Neutrophil (primary cell): ENCODE measurements around the gene TREML1.

Experiments
- H3K27ac ChIP-seq: fragments of 200-600 bp; sonication (generic); 2 replicates; pipeline ENCODE4 v1.5.1; 2016; ENCODE audit warnings: mild to moderate bottlenecking, moderate library complexity
- H3K27me3 ChIP-seq: fragments of 200-600 bp; sonication (generic); 2 replicates; pipeline ENCODE4 v1.6.0; 2016; ENCODE audit warnings: mild to moderate bottlenecking
- H3K36me3 ChIP-seq: fragments of 200-600 bp; sonication (generic); 2 replicates; pipeline ENCODE4 v1.5.1; 2017
- H3K4me1 ChIP-seq, 2 experiments: fragments of 200-600 bp in 1 of 2; sonication (generic) in 1 of 2; 1 replicate in 1 of 2; 2 replicates in 1 of 2; pipeline versions ENCODE4 v1.5.1 to v1.6.1; 2013 to 2016; ENCODE audit warnings: low read depth in 1 of 2, low read length in 1 of 2, mild to moderate bottlenecking in 1 of 2, moderate library complexity in 1 of 2; ENCODE audit not compliant: control insufficient read depth in 1 of 2, insufficient read depth in 1 of 2
- H3K4me3 ChIP-seq, 2 experiments: fragments of 200-600 bp in 1 of 2; sonication (generic) in 1 of 2; 1 replicate in 1 of 2; 2 replicates in 1 of 2; pipeline ENCODE4 v1.5.1; 2013 to 2016; ENCODE audit warnings: low read depth in 1 of 2, low read length in 1 of 2, mild to moderate bottlenecking in 1 of 2, moderate library complexity in 1 of 2
- H3K9me3 ChIP-seq: fragments of 200-600 bp; sonication (generic); 2 replicates; pipeline ENCODE4 v1.5.1; 2016
- CTCF ChIP-seq: fragments of 200-600 bp; sonication (generic); IDR thresholded peaks from 2 replicates; pipeline ENCODE4 v1.5.1; 2016; ENCODE audit warnings: antibody characterized with exemption

The TREML1 gene

GRCh38 chr6:41176189-41176588 lies 22.0 kb upstream of the TREML1 start:
- no peak overlapping the region for H3K4me3 ChIP-seq
- no peak overlapping the region for H3K27ac ChIP-seq
- TF ChIP-seq CTCF: no peak
- H3K4me1 ChIP-seq: no peaks in the 10 kb centered on the region
- H3K9me3 ChIP-seq: no peaks in the 10 kb centered on the region
- no peaks in the 10 kb centered on the region for H3K36me3 ChIP-seq
- peaks cover 38% of the 10 kb centered on the region for H3K27me3 ChIP-seq

GRCh38 chr6:41175084-41175483 lies 20.9 kb upstream of the TREML1 start:
- H3K4me3 ChIP-seq: no peak overlapping the region
- no peak for TF ChIP-seq CTCF
- H3K4me1 ChIP-seq: no peaks in the 10 kb centered on the region
- no peak overlapping the region for H3K27ac ChIP-seq
- H3K36me3 ChIP-seq: no peaks in the 10 kb centered on the region
- peaks cover 44% of the 10 kb centered on the region for H3K27me3 ChIP-seq
- H3K9me3 ChIP-seq: no peaks in the 10 kb centered on the region

GRCh38 chr6:41174610-41175009 lies 20.5 kb upstream of the TREML1 start:
- Histone ChIP-seq H3K4me3 (no peak overlapping the region), H3K36me3 (no peaks in the 10 kb centered on the region), H3K4me1 (no peaks in the 10 kb centered on the region), H3K27me3 (peaks cover 44% of the 10 kb centered on the region), H3K27ac (no peak overlapping the region), H3K9me3 (no peaks in the 10 kb centered on the region)
- no peak for TF ChIP-seq CTCF

- no peak for TF ChIP-seq CTCF
- Histone ChIP-seq H3K4me1 (no peaks in the 10 kb centered on the region), H3K36me3 (no peaks in the 10 kb centered on the region), H3K27ac (no peak overlapping the region), H3K27me3 (peaks cover 39% of the 10 kb centered on the region), H3K4me3 (no peak overlapping the region), H3K9me3 (no peaks in the 10 kb centered on the region)
Observed at GRCh38 chr6:41171908-41172307, 17.8 kb upstream of the TREML1 start.

DNA sequence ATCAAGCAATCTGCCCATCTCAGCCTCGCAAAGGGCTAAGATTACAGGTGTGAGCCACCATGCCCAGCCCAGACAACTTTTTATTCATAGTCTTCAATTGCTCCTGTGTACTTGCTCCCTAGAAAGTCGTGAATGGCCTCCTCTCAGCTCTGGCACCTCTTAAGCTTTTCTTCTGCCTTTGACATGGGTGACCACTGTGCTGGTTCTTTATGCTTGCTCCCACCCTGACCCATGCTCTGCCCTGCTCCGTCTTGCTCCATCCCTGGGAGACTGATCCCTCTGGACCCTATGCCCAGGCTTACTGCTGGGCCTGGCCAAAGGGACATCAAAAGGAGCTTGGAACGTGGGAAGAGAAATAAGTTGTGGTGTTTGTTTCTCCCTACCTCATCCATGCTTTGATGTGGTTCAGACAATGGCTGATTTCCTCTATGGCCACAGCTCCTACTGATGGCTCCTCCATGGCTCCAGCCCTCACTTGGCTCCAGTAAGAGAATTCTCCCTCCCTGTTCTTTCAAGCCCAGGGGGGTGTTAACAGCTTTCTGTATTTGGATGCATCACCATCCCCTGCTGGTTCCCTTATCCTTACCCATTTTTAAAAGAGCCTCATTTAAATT lies 16.5 kb upstream of the TREML1 start:
- H3K4me1 ChIP-seq: no peaks in the 10 kb centered on the region
- no peak overlapping the region for H3K27ac ChIP-seq
- no peak for TF ChIP-seq CTCF
- no peaks in the 10 kb centered on the region for H3K36me3 ChIP-seq
- no peaks in the 10 kb centered on the region for H3K9me3 ChIP-seq
- H3K4me3 ChIP-seq: no peak overlapping the region
- H3K27me3 ChIP-seq: peaks cover 27% of the 10 kb centered on the region
